OCI-LY3 (cell line): ENCODE results near the gene CFAP46.

Experiments used
- EZH2phosphoT487 ChIP-seq: fragments of 200-600 bp; shearing (Covaris generic); IDR thresholded peaks from 2 replicates; pipeline ENCODE4 v1.6.1; 2018; ENCODE audit warnings: antibody characterized with exemption, mixed run types, low read depth
- TF ChIP-seq, protein P1 (sequence below): fragments of 200-600, 300-600 bp; sonication (generic); IDR thresholded peaks from 2 replicates; pipeline ENCODE4 v1.5.1; 2014; ENCODE audit warnings: antibody characterized with exemption, low read length, low read depth

DNA sequence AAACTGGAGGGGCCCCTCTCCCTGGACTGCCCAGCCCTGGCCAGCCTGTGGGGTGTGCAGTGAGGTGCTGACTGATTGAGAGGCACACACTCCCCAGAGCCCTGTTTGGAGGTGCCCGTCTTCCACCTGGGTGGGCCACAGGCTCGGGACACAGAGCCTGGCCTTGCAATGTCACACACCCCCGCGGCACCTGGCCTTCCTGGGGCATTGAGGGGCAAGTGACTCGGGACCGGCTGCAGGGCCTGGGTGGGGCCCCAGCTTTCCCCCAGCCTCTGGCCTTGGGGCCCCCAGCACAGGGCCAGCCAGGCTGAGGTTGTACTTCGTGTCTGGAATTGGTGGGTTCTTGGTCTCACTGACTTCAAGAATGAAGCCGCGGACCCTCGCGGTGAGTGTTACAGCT lies 142.5 kb downstream of the CFAP46 start:
- TF ChIP-seq, protein P1, sequence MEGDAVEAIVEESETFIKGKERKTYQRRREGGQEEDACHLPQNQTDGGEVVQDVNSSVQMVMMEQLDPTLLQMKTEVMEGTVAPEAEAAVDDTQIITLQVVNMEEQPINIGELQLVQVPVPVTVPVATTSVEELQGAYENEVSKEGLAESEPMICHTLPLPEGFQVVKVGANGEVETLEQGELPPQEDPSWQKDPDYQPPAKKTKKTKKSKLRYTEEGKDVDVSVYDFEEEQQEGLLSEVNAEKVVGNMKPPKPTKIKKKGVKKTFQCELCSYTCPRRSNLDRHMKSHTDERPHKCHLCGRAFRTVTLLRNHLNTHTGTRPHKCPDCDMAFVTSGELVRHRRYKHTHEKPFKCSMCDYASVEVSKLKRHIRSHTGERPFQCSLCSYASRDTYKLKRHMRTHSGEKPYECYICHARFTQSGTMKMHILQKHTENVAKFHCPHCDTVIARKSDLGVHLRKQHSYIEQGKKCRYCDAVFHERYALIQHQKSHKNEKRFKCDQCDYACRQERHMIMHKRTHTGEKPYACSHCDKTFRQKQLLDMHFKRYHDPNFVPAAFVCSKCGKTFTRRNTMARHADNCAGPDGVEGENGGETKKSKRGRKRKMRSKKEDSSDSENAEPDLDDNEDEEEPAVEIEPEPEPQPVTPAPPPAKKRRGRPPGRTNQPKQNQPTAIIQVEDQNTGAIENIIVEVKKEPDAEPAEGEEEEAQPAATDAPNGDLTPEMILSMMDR: no peak
- no peak for TF ChIP-seq EZH2phosphoT487
